ENCODE data around the gene MVB12B. TPM values are rescaled to one million over a fixed set of nuclear protein-coding genes. Genes with fewer than 3 reads are reported as not detected.
"Not testable (repeated sequence)": the region's sequence is repeated elsewhere in the genome, so short reads cannot be mapped to it uniquely, and the experiment has no call there.

The MVB12B gene
- total RNA-seq, 1 experiment from 2014 or later, result 5.7 TPM

DNA sequence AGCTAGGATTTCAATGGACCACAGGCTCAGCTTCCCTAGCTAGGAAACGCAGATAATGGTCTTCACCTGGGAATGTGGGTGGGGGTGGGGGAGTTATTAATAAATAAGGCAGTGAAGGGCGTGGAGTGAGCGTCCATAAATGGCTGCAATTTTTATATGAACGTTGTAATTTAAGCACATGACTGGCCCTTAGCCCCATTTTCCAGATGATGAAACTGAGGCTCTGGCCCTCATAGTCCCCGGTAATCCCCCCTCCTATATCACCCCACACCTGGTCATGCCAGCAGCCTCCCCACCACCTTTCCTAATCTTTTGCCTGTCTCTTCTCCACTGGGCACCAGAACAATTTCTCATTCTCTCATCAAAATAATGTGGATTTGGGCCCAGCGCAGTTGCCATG is 225.2 kb downstream of the MVB12B start:
- no peak overlapping the region for H3K4me3 Mint-ChIP-seq
- H3K27ac Mint-ChIP-seq, result no peak overlapping the region
- TF ChIP-seq OVOL2 (CRISPR knock-in tag; IDR thresholded peaks at IDR 0.05; ENCODE audit: borderline replicate concordance) (no peak), NFYB (CRISPR knock-in tag; conservative IDR thresholded peaks at IDR 0.05; ENCODE audit: low read depth) (no peak), SMAD3 (CRISPR knock-in tag; IDR thresholded peaks at IDR 0.05; ENCODE audit: borderline replicate concordance) (no peak), FOXK1 (CRISPR knock-in tag; IDR thresholded peaks at IDR 0.05) (no peak)
- TF ChIP-seq, protein P1, sequence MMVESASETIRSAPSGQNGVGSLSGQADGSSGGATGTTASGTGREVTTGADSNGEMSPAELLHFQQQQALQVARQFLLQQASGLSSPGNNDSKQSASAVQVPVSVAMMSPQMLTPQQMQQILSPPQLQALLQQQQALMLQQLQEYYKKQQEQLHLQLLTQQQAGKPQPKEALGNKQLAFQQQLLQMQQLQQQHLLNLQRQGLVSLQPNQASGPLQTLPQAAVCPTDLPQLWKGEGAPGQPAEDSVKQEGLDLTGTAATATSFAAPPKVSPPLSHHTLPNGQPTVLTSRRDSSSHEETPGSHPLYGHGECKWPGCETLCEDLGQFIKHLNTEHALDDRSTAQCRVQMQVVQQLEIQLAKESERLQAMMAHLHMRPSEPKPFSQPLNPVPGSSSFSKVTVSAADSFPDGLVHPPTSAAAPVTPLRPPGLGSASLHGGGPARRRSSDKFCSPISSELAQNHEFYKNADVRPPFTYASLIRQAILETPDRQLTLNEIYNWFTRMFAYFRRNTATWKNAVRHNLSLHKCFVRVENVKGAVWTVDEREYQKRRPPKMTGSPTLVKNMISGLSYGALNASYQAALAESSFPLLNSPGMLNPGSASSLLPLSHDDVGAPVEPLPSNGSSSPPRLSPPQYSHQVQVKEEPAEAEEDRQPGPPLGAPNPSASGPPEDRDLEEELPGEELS (CRISPR knock-in tag; IDR thresholded peaks at IDR 0.05), result no peak
- ATAC-seq, result no peak
- ChIA-PET POLR2A (no interaction called here), CTCF (interaction anchor here (0.7 to 3.4 kb wide), 6 partner anchors 13 to 70 kb away, joined by 3 to 34 read pairs (median 3); no protein-coding TSS in a partner anchor)
- H3K36me3 Mint-ChIP-seq, result no peaks in the 10 kb centered on the region
- no peaks in the 10 kb centered on the region for H3K9me3 Mint-ChIP-seq
- DNase-seq (ENCODE audit: low spot score), result no peak
- H3K27me3 Mint-ChIP-seq (ENCODE audit: low read depth), result no peaks in the 10 kb centered on the region
- no peaks in the 10 kb centered on the region for H3K4me1 Mint-ChIP-seq

DNA sequence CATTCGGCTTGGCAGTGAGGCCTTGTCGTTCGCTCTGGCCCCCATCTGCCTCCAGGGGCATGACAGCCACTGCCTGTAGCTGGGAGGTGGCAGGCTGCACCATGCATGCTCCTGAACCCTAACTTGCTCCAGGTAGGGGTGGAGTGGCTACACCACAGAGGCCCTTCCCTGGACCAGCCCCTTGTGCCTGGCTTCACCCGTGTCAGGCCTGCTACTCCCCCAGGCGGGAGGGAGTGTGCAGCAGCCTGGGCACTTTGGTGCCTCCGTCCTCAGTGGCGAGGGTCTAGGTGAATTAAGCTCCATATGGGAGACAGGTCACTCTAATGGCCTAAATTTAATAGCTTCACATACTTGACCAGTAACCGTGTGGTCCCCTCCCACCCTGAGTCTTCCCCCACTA is 227.7 kb downstream of the MVB12B start:
- Mint-ChIP-seq H3K4me1 (peaks cover 7% of the 10 kb centered on the region), H3K4me3 (no peak overlapping the region), H3K9me3 (no peaks in the 10 kb centered on the region), H3K27ac (no peak overlapping the region), H3K36me3 (no peaks in the 10 kb centered on the region), H3K27me3 (ENCODE audit: low read depth) (peaks cover 3% of the 10 kb centered on the region; the same call in 1 of the 2 replicates)
- TF ChIP-seq FOXK1 (CRISPR knock-in tag; IDR thresholded peaks at IDR 0.05) (no peak), IRF2 (CRISPR knock-in tag; IDR thresholded peaks at IDR 0.05; ENCODE audit: borderline replicate concordance, low read depth) (no peak), OVOL2 (CRISPR knock-in tag; IDR thresholded peaks at IDR 0.05; ENCODE audit: borderline replicate concordance) (no peak), TEAD4 (CRISPR knock-in tag; IDR thresholded peaks at IDR 0.05) (no peak), TP53 (CRISPR knock-in tag; IDR thresholded peaks at IDR 0.05) (no peak), SOX15 (CRISPR knock-in tag; IDR thresholded peaks at IDR 0.05) (no peak), CREB1 (CRISPR knock-in tag; IDR thresholded peaks at IDR 0.05) (no peak), ZNF671 (CRISPR knock-in tag; IDR thresholded peaks at IDR 0.05) (no peak), ELF4 (CRISPR knock-in tag; IDR thresholded peaks at IDR 0.05; ENCODE audit: low read depth) (no peak), ZNF317 (CRISPR knock-in tag; IDR thresholded peaks at IDR 0.05; ENCODE audit: borderline replicate concordance, low read depth) (no peak)
- TF ChIP-seq, protein P2, sequence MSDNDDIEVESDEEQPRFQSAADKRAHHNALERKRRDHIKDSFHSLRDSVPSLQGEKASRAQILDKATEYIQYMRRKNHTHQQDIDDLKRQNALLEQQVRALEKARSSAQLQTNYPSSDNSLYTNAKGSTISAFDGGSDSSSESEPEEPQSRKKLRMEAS (CRISPR knock-in tag; IDR thresholded peaks at IDR 0.05), result no peak
- TF ChIP-seq, protein P3, sequence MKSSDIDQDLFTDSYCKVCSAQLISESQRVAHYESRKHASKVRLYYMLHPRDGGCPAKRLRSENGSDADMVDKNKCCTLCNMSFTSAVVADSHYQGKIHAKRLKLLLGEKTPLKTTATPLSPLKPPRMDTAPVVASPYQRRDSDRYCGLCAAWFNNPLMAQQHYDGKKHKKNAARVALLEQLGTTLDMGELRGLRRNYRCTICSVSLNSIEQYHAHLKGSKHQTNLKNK (CRISPR knock-in tag; IDR thresholded peaks at IDR 0.05), result no peak
- DNase-seq (ENCODE audit: low spot score) (no peak), ATAC-seq (no peak)
- CTCF ChIA-PET, result interaction anchor here (0.7 to 6.1 kb wide), 13 partner anchors 10 to 227 kb away, joined by 3 to 360 read pairs (median 9); no protein-coding TSS in a partner anchor
- POLR2A ChIA-PET, result no interaction called here

DNA sequence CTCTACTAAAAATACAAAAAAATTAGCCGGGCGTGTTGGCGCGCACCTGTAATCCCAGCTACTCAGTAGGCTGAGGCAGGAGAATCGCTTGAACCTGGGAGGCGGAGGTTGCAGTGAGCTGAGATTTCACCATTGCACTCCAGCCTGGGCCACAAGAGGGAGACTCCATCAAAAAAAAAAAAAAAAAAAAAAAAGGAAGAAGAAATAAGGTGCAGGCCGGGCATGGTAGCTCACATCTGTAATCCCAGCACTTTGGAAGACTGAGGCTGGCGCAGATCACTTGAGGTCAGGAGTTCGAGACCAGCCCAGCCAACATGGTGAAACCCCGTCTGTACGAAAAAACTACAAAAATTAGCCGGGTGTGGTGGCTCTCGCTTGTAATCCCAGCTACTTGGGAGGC is 228.8 kb downstream of the MVB12B start:
- not testable (repeated sequence) for H3K27ac Mint-ChIP-seq; DNase-seq (ENCODE audit: low spot score); H3K36me3 Mint-ChIP-seq; ATAC-seq; H3K9me3 Mint-ChIP-seq; H3K27me3 Mint-ChIP-seq (ENCODE audit: low read depth); H3K4me1 Mint-ChIP-seq; H3K4me3 Mint-ChIP-seq
- POLR2A ChIA-PET, result interaction anchor here (0.6 to 0.7 kb wide), 4 partner anchors 35 to 605 kb away, joined by 4 to 9 read pairs (median 6); no protein-coding TSS in a partner anchor
- CTCF ChIA-PET, result interaction anchor here (0.6 to 6.1 kb wide), 50 partner anchors 9 to 1425 kb away, joined by 3 to 360 read pairs (median 4); no protein-coding TSS in a partner anchor

Data from WTC11 (cell line).